Amniotic stem cell (primary cell): Measurements from ENCODE around the gene HERC3.

Experiments used
- DNase-seq: peaks from one replicate; lab custom pipeline; 2025; lab: John Stamatoyannopoulos, UW

Gene HERC3

DNA sequence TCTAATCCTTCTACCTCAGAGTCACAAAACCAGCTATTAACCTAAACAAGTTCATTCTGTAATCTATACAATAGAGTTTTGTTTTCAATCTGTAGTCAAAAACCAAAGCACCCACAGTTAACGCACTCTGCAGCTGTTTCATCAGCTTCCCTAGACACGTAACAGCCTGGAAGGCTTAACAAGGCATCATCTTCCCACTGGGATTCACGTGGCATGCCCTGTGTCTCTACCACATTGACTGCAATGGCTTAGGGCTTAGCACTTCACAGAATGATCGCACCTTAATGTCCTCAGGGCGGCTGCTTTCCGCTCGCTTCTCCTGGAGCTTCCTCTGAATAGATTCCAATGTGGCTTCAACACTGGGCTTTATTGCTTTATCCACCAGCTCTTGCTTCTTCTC, 155.1 kb downstream of the HERC3 start:
- DNase-seq, result no peak

DNA sequence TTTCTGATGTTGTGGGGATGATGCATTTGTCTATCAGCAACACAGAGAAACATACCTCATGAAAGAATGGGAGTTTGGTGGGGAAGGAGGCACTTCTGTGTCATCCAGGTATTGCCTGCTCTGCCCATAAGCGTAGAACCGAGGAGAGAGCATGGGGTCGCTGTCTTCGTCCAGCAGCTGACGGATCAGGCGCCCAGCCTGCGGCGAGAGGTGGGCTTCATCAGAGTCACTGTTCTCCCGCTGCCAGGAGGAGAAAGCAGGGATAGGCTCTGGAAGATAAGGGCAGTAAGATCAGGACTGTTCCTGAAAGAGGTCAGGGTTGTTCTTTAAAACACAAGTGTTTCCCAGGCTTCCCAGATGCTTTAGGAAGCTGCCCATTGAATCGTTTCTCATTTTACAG, 158.1 kb downstream of the HERC3 start:
- DNase-seq, result no peak

DNA sequence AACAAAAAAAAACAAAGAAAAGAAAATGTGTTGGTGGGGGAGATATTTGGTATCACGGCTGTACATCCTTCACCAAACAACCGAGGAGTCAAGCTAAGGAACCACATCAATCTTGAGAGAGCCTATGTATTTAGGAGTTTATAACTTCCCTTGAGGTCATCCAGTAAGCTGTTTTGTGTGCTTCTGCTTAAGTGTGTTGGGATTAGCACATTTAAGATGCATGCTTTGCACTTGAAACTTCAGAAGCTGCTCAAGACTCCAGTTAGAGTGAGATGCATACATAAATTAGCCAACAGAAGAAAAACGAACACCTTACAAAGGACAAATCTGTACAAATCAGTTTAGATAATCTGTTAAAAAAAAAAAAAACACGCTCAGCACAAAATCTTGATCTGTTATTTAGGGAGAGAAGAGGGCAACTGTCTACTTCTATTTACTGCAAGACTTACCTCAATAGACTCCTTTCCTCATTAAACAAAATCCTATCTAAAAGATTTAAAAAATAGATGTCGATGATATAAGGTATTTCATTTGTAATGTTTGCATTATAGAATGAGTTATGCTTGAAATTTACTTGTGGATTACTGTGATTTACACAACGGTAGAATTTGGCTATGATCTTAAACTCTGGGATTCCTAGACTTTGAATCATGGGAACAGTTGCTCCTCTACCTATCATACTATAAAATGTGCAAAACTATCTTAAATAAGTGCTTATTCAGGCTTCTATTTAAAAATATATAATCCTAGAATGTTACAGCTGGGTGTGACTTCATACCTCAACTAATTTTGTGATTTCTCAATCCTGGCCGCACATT, 159.2 kb downstream of the HERC3 start:
- DNase-seq, result no peak

DNA sequence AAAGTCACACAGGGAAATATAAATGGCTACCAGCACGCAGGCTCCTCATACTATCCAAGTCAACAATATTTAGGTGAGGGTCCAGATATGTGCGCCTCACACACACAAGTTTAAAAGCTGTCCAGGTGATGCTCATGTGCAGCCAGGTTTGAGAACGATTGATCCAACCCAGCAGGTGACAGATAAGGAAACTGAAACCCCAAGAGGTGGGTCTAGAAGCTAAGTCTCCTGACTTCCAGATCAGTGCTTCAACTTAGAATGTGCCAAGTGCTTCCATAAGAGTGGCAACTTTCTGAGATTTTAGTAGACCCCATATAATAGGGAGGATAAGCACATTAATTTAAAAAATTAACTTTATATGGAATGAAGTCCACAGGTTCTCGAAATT, 159.8 kb downstream of the HERC3 start:
- no peak for DNase-seq

DNA sequence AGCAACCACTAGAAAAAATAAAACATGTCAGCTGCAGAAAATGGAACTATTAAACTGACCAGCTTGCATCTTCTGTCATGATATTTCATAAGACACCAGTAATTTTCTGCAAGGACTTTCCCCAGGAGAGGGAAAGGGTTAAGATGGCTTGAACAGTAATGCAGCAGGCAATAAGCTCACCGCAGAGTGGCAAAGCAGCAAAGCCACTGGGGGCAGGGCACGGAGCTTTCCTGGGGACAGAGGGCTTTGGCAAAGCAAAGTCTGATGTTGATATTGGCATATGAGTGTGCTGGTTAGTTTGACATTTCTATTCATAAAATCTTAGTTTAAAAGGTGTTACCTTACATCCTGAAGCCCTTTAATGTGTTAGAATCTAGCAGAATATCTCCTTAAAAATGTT, 160.5 kb downstream of the HERC3 start:
- DNase-seq, result no peak

DNA sequence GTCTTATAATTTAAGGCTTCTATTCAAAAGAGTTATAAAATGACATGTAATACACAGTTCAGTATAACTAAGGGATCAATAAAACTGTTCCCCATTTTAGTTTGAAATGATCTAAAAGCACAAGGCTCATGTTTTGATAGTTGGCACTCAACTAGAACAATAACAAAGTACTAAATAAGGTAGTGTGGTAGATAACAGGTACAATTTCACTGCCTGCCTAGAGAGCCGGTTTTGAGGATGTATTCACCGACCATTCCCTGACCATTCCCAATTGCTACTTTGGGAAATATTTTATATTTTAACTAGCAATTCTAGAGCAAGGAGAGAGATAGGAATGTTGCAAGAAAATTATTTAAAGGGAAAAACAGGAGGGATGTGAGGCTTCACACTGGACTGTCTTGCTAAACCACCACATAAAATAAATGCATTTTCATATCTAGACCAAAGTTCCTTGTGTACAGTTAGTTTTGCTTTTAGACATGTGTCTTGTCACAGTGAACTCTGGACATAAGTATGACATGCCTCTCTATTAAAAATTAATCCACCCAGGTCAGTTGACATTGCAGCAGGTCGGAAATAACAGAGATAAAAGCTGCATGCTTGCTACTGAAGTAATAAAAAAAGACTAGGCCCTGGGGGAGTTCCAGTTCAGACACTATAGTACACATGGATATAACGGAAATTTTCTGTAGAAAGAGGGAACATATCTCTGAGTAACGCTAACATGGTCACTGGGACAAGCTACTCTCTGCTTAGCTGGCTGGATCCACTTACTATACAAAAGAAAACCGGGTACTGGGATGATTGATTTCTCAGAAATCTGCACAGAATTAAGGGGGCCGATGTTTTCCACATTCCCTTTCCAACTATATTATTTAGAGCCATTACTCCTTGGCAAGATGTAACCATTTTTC, 161.6 kb downstream of the HERC3 start:
- DNase-seq, result no peak

DNA sequence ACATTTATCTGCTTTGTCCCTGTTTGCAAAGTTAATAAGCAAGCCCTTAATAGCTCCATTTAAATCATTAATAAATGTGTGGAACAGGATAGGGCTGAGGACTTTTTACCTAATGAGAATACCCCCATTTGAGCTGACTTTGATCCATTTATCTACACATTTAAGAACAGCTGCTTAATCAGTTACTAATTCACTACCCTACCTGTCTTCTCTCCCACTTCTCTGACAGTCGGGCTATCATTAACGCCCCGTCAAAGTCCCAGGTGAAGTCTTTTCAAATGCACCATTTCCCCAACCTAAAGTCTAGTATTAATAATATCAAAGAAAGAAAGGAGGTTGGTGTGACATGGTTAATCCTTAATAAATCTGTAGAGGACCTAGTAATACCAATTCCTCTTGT, 162.5 kb downstream of the HERC3 start:
- no peak for DNase-seq

DNA sequence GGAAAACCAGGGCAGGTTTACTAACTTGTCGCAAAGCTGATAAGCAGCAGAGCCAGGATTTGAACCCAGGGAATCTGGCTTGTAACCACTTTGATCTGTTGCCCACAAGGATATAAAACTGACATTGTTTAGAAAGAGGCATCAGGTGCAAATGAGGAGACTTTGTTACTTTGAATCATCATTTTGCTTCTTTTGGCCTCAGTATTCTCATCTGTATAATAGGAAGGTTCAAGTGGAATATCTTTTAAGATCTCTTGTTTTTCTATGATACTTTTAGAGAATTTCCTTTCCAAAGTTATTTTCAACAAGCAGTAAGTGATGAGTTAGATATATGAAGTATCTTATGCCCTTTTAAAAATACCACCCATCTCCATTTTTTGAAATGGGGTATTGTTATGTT, 163.2 kb downstream of the HERC3 start:
- DNase-seq, result no peak

DNA sequence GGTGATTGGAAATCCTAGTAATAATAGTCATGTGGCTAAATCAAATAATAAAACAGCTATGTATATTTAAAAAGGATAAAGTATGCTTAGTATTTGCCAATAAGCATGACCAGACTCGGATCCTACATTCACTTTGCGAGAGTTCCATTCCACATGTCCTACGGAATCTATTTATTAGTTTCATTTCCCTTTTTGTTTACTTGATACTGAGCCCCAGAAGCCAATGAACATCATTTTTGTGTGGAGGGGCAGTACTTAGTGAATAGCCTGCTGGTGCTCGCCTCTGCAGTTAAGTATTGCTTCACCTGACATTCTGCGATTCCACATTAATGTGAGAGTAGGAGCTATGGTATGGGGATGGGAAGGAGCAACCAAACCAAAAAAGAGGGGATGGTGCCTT, 163.9 kb downstream of the HERC3 start:
- no peak for DNase-seq

DNA sequence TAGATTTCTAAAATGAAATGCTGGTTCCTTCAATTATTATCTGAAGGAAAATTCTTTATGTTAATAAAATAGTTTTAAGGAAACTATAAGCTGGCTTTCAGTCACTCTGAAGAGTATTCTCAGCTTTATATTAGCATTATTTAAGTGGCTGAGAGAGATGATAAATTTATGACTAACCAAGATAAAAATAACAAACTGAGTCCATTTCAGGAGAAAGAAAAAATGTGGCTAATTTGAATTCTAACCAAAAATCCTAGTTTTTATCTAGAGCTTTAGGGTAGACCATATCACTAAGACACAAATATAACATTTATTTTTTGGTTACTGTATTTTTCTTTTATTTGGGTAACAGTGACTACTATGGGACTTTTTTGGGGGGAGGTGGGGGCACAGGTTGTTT, 164.8 kb downstream of the HERC3 start:
- DNase-seq, result no peak

DNA sequence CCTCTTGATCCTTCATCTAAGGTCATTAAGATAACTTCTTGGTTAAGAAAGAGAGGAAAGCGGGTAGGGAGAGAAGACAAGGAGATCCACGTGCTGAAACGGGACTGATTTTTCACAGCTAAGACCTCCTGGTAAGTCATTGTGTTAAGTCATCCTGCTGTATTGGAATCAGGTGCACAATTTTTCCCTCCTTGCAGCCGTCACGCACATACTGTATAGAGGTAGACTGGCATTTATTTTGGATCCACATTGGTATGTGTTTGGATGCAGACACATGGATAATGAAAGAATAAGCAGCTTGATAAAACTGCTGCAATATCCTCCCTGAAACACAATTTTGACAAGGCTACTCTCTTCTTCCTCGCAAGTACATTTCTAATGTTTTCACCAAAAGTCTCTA, 165.5 kb downstream of the HERC3 start:
- DNase-seq, result no peak
